GM19193 (cell line): ENCODE measurements around the gene PALD1.

Experiments used
- POLR2A ChIP-seq: IDR thresholded peaks from 4 replicates; pipeline ENCODE4 v1.6.1; 2011; ENCODE audit not compliant: insufficient read depth, insufficient read length; ENCODE audit errors: extremely low read depth

The PALD1 gene

GRCh38 chr10:70585578-70586169, 107.1 kb downstream of the PALD1 start:
- no peak for TF ChIP-seq POLR2A

GRCh38 chr10:70586348-70586930, 107.9 kb downstream of the PALD1 start:
- no peak for TF ChIP-seq POLR2A

GRCh38 chr10:70587045-70587658, 108.6 kb downstream of the PALD1 start:
- no peak for TF ChIP-seq POLR2A

GRCh38 chr10:70588255-70588654, 109.7 kb downstream of the PALD1 start:
- no peak for TF ChIP-seq POLR2A

DNA sequence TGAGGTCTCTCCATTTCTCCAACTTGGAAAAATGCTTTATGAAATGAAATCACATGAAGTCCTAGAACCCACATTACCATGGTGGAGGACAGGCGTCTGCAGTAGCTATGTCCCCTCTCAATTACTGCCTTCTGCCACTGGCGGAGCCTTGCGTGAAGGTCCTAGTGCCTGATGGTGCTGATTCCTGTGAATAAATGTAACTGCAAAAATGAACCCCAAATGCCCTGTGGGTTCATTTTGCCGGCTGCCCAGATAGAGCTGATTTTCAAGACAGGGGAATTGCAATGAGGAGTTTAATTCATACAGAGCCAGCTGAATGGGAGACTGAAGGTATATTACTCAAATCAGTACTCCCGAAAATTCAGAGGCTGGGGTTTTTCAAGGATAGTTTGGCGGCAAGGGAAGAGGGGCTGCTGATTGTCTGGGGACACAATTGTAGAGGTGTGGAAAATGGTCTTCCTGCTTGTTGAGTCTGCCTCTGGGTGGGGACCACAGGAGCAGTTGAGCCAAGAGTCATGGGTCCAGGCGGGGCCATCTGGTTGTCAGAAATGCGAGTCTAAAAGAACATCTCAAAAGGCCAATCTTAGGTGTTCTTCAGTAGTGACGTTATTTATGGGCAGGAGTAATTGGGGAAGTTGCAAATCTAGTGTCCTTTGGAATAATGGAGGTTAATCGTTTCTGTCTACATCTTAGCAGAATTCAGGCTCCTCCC, 110.4 kb downstream of the PALD1 start:
- TF ChIP-seq POLR2A = no peak

GRCh38 chr10:70589762-70590654, 111.4 kb downstream of the PALD1 start:
- no peak for TF ChIP-seq POLR2A

- TF ChIP-seq POLR2A = no peak
Observed at GRCh38 chr10:70590655-70591416, 112.3 kb downstream of the PALD1 start.

DNA sequence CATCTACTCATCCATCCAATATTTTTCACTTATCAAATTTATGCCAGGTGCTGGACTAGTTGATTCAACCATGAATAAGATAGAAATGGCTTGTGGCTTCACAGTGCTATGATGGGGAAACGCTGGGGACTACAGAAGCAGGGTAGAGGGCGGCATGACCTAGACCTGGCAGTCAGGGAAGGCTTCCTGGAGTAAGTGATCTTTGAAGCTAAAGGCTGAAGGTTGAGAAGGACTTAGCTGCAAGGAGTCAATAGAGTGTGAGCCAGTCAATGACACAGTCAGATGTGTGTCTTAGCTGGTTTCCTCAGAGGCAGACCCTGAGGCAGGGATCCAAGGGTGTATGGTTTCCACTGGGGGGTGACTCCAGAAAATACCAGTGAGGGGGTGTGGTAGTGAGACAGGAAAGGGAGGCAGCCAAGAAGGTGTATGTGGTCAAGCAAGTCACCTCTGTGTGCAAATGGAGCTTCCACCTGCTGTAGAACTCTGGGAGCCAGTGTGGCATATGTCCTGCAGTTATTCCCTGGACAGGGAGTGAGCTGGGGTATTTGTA, 113.7 kb downstream of the PALD1 start:
- TF ChIP-seq POLR2A = no peak

- TF ChIP-seq POLR2A = no peak
Observed at GRCh38 chr10:70592746-70593512, 114.4 kb downstream of the PALD1 start.

DNA sequence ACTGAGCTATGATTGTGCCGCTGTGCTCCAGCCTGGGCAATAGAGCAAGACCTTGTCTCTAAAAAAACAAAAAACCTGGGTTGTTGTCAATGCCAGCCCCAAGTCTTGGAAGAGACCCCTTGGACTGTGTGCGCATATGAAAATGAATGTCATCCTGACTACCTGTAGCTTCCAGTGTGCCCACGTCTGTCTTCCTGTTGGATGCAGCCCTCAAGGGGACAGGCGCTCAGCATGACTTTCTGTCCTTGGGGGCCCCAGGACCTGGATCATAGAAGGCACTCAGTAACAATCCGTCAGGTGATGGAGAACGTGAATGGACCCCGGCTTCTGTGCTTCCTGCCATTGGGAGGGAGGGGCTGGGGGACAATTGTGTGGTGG, 114.9 kb downstream of the PALD1 start:
- TF ChIP-seq POLR2A = no peak

DNA sequence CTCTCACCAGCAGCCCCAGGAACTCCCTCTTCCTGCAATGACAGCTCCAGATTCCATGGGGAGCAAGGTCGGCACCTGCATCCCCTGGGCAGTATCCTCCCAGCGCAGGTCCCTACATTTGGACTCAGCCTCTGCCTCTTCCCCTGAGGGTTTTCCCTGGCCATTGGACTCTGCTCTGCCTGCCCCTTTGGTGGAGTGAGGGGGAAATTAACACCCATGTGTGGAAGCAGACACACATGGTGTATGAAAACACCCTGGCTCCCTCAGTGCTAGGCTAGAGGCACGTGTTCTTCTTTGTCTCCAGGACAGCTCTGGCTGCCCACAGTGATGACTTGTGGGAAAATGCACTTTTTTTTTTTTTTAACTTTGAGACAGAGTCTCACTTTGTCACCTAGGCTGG, 115.6 kb downstream of the PALD1 start:
- no peak for TF ChIP-seq POLR2A

DNA sequence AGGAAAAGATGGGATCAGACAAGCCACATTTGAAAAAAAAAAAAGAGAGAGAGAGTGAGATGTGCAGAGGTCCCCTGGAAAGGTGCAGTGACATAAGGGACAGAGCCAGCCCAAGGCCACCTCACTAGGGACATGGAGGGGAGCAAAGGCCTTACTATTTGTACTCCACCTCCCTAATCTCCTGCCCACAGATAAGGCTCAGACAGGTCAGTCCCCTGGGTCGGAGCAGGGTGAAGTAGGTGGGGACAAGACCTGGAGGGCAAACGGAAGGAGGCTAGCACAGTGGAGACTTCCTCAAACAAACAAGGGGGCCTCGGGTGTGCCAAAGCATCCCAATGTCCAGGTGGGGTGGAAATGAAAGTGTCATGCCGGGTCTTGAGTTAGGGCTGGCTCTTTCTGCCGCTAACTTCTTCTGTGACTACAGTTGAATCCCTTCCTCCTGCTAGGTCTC, 117.0 kb downstream of the PALD1 start:
- TF ChIP-seq POLR2A = no peak
